OCI-LY1 (cell line): ENCODE data around the gene PPP5C.

Source experiments
- H2AFZ ChIP-seq: fragments of 200-600 bp; sonication (generic), shearing (Covaris generic); 2 replicates; pipeline ENCODE4 v1.6.0; 2014; ENCODE audit warnings: antibody characterized with exemption, mild to moderate bottlenecking, low read length
- H3F3A ChIP-seq: fragments of 200-600 bp; sonication (generic), shearing (Covaris generic); 2 replicates; pipeline ENCODE4 v1.6.0; 2014; ENCODE audit warnings: mild to moderate bottlenecking, antibody characterized with exemption, low read length, moderate library complexity; ENCODE audit not compliant: insufficient read depth
- H3K27ac ChIP-seq: fragments of 200-600 bp; sonication (generic); 2 replicates; pipeline ENCODE4 v1.5.1; 2014; ENCODE audit warnings: low read length, mixed run types, mild to moderate bottlenecking, low read depth; ENCODE audit not compliant: poor library complexity, severe bottlenecking
- H3K27me3 ChIP-seq: fragments of 200-600 bp; sonication (generic); 2 replicates; pipeline ENCODE4 v1.6.0; 2014; ENCODE audit warnings: antibody characterized with exemption, mild to moderate bottlenecking, low read length, moderate library complexity; ENCODE audit not compliant: insufficient read depth
- H3K36me3 ChIP-seq: fragments of 200-600 bp; sonication (generic); 2 replicates; pipeline ENCODE4 v1.6.1; 2014; ENCODE audit warnings: mild to moderate bottlenecking, antibody characterized with exemption, low read length, moderate library complexity, mixed read lengths; ENCODE audit not compliant: insufficient read depth
- H3K4me1 ChIP-seq: fragments of 200-600 bp; sonication (generic); 2 replicates; pipeline ENCODE4 v1.5.1; 2014; ENCODE audit warnings: mild to moderate bottlenecking, low read length, moderate library complexity; ENCODE audit not compliant: insufficient read depth, severe bottlenecking
- H3K4me2 ChIP-seq: fragments of 200-600 bp; sonication (generic), shearing (Covaris generic); 2 replicates; pipeline ENCODE4 v1.6.1; 2014; ENCODE audit warnings: low read length
- H3K4me3 ChIP-seq: fragments of 200-600 bp; sonication (generic); 2 replicates; pipeline ENCODE4 v1.5.1; 2014; ENCODE audit warnings: low read length, low read depth, mild to moderate bottlenecking, mixed read lengths; ENCODE audit not compliant: poor library complexity, severe bottlenecking
- H3K79me2 ChIP-seq: fragments of 200-600 bp; shearing (Covaris generic); 2 replicates; pipeline ENCODE4 v1.6.1; 2016; ENCODE audit warnings: mixed run types, low read length, mixed read lengths; ENCODE audit not compliant: insufficient read depth
- H3K9ac ChIP-seq: fragments of 200-600 bp; sonication (generic), shearing (Covaris generic); 2 replicates; pipeline ENCODE4 v1.6.1; 2014; ENCODE audit warnings: mild to moderate bottlenecking, low read length, mixed read lengths
- H3K9me2 ChIP-seq: fragments of 200-600 bp; sonication (generic), shearing (Covaris generic); 2 replicates; pipeline ENCODE4 v1.6.1; 2014; ENCODE audit warnings: low read depth, mild to moderate bottlenecking, low read length, mixed read lengths
- H3K9me3 ChIP-seq: fragments of 200-600 bp; shearing (Covaris generic); 2 replicates; pipeline ENCODE4 v1.6.1; 2014; ENCODE audit warnings: low read length, mixed read lengths
- H4K20me1 ChIP-seq: fragments of 200-600 bp; sonication (generic), shearing (Covaris generic); 2 replicates; pipeline ENCODE4 v1.6.0; 2016; ENCODE audit warnings: mild to moderate bottlenecking, low read length; ENCODE audit not compliant: insufficient read depth
- EZH2 ChIP-seq: fragments of 200-600 bp; sonication (generic), shearing (Covaris generic); IDR thresholded peaks from 2 replicates; pipeline ENCODE4 v1.8.0; 2017; ENCODE audit warnings: borderline replicate concordance, mixed run types, mild to moderate bottlenecking, antibody characterized with exemption, low read length, moderate library complexity, mixed read lengths
- TF ChIP-seq, protein P1 (sequence below): fragments of 200-600 bp; sonication (generic), shearing (Covaris generic); IDR thresholded peaks from 2 replicates; pipeline ENCODE4 v1.5.1; 2017; ENCODE audit warnings: mild to moderate bottlenecking, antibody characterized with exemption, low read length, moderate library complexity, mixed read lengths

The PPP5C gene

DNA sequence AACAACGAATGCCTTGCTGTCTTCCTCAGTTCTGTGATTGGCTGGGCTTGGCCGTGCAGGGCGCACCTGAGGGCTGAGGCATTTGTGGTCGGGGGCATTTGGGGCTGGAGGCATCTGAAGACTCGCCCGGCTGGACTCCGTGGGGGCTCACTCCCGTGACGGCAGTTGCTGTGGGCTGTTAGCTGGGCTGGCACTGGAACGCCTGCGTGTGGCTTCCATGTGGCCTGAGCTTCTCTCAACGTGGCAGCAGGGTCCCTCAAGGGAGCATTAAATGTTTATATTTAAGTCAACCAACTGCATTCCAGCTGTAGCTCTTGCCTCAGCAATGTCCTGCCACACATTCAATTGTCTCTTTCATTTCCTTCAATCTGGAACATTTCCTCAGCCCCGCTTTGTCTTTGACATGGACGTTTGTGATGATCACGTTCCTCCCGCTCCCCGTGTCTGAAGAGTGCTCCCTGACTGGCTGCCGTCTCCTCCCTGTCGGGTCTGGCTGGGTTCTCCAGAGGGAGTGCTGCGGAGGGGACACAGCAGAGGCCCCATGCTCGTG lies 45.4 kb downstream of the PPP5C start:
- Histone ChIP-seq H2AFZ (no peak overlapping the region), H3K27ac (no peak overlapping the region), H3K9me2 (no peaks in the 10 kb centered on the region), H3K4me2 (no peak overlapping the region), H4K20me1 (no peaks in the 10 kb centered on the region), H3K4me3 (no peak overlapping the region), H3K36me3 (peaks cover 56% of the 10 kb centered on the region), H3K79me2 (no peaks in the 10 kb centered on the region), H3K9me3 (no peaks in the 10 kb centered on the region), H3K27me3 (no peaks in the 10 kb centered on the region), H3F3A (no peaks in the 10 kb centered on the region), H3K4me1 (no peaks in the 10 kb centered on the region), H3K9ac (no peak overlapping the region)
- no peak for TF ChIP-seq EZH2
- TF ChIP-seq, protein P1, sequence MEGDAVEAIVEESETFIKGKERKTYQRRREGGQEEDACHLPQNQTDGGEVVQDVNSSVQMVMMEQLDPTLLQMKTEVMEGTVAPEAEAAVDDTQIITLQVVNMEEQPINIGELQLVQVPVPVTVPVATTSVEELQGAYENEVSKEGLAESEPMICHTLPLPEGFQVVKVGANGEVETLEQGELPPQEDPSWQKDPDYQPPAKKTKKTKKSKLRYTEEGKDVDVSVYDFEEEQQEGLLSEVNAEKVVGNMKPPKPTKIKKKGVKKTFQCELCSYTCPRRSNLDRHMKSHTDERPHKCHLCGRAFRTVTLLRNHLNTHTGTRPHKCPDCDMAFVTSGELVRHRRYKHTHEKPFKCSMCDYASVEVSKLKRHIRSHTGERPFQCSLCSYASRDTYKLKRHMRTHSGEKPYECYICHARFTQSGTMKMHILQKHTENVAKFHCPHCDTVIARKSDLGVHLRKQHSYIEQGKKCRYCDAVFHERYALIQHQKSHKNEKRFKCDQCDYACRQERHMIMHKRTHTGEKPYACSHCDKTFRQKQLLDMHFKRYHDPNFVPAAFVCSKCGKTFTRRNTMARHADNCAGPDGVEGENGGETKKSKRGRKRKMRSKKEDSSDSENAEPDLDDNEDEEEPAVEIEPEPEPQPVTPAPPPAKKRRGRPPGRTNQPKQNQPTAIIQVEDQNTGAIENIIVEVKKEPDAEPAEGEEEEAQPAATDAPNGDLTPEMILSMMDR = no peak

DNA sequence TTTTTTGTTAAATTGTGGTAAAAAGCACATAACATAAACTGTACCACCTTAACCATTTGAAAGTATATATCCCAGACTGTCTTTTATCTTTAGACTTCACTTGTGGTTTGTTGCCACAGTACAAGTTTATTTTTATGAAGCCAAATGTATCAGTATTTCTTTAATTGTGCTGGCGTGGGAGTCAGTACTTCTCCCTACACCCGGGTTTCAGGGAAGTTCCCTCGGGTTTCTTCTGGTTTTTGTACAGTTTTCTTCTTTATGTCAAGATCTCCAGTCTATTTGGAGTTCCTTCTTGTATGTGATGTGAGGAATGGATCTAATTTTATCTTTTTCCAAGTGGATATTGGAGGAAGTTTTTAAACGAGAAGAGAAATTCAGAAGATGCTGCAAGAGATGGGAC lies 46.0 kb downstream of the PPP5C start:
- H4K20me1 ChIP-seq = no peaks in the 10 kb centered on the region
- H3K27ac ChIP-seq = no peak overlapping the region
- no peak overlapping the region for H2AFZ ChIP-seq
- no peak overlapping the region for H3K9ac ChIP-seq
- H3K36me3 ChIP-seq = peaks cover 51% of the 10 kb centered on the region
- no peak overlapping the region for H3K4me2 ChIP-seq
- H3K9me2 ChIP-seq = no peaks in the 10 kb centered on the region
- no peaks in the 10 kb centered on the region for H3K79me2 ChIP-seq
- H3K27me3 ChIP-seq = no peaks in the 10 kb centered on the region
- no peaks in the 10 kb centered on the region for H3F3A ChIP-seq
- H3K4me1 ChIP-seq = no peaks in the 10 kb centered on the region
- H3K4me3 ChIP-seq = no peak overlapping the region
- no peaks in the 10 kb centered on the region for H3K9me3 ChIP-seq
- TF ChIP-seq, protein P1 = no peak
- no peak for TF ChIP-seq EZH2

DNA sequence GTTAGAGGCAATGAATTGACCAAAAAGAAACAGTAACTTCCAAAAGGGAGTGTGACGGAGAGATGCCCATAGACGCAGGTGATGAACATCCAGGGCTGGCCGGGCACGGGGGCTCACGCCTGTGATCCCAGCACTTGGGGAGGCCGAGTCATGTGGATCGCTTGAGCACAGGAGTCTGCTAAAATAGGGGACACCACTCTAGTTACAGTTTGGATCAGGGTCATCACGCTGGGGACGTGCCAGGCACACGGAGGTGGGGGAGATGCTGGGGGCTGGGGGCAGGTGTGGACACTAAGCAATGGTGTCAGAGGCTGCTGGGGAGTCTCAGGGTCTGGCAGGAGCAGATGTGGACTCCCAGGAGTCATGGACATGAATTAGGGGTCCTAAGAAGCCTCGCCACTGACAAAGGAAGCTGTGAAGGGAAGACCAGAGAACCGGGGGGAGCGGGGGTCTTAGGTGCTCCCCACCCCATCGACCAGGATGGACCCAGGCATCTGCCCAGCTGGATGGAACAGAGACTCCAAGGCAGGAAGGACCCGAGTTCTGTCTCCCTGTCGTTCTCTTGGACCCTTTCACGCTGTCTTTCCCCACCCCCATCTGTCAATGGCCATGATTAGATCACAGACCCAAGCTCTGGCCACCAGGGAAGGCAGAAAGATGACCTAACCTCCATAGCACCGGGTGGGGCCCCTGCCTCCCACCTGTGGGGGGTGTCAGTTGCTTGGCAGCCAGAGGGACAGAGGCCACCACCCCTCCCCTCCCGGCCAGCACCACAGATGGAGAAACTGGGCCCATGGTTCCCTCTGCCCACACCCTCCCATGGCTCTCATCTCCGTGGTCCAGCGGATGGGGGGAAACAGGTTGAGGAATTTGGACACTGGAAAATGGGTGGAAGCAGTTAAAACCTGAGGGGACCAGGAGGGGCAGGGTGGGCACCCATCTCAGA lies 46.8 kb downstream of the PPP5C start:
- no peak for TF ChIP-seq EZH2
- TF ChIP-seq, protein P1 = no peak
- no peaks in the 10 kb centered on the region for H3K79me2 ChIP-seq
- no peak overlapping the region for H3K4me3 ChIP-seq
- no peaks in the 10 kb centered on the region for H3K9me2 ChIP-seq
- H3K36me3 ChIP-seq = peaks cover 42% of the 10 kb centered on the region
- H4K20me1 ChIP-seq = no peaks in the 10 kb centered on the region
- no peak overlapping the region for H2AFZ ChIP-seq
- H3K9me3 ChIP-seq = no peaks in the 10 kb centered on the region
- no peaks in the 10 kb centered on the region for H3K27me3 ChIP-seq
- H3K4me2 ChIP-seq = no peak overlapping the region
- no peak overlapping the region for H3K9ac ChIP-seq
- no peak overlapping the region for H3K27ac ChIP-seq
- H3K4me1 ChIP-seq = no peaks in the 10 kb centered on the region
- H3F3A ChIP-seq = no peaks in the 10 kb centered on the region
